Upper lobe of right lung (tissue), 1 donor: Measurements from ENCODE around the gene COMMD8. TPM values are rescaled to one million over a fixed set of nuclear protein-coding genes. Genes with fewer than 3 reads are reported as not detected.

Experiments used
- ATAC-seq: fragments of 200-7000 bp; cut with Tn5 transposase; one replicate; pipeline ENCODE4 v1.9.1; 2020; ENCODE audit warnings: mild to moderate bottlenecking, moderate library complexity
- DNase-seq: peaks from one replicate; pipeline ENCODE4 v3.0.0-alpha.2; 2020
- H3K27ac ChIP-seq: fragments of 200-600 bp; one replicate; pipeline ENCODE4 v1.8.0; 2022
- H3K27me3 ChIP-seq: fragments of 200-600 bp; one replicate; pipeline ENCODE4 v1.8.0; 2022; ENCODE audit warnings: mild to moderate bottlenecking
- H3K36me3 ChIP-seq: fragments of 200-600 bp; one replicate; pipeline ENCODE4 v1.8.0; 2022
- H3K4me1 ChIP-seq: fragments of 200-600 bp; one replicate; pipeline ENCODE4 v1.8.0; 2022
- H3K4me3 ChIP-seq: fragments of 200-600 bp; one replicate; pipeline ENCODE4 v1.8.0; 2022; ENCODE audit warnings: mild to moderate bottlenecking
- H3K9me3 ChIP-seq: fragments of 200-600 bp; one replicate; pipeline ENCODE4 v1.8.0; 2022
- intact Hi-C: fragments of 100-400 bp; cut with DNase I; formaldehyde crosslinking; loops from one replicate; pipeline ENCODE4 v1.11.0; 2022
- total RNA-seq: library from RNA; stranded (reverse); fragmentation: NEBNext Ultra II Directional; extraction: Animal tissue kit (Norgen Biotek cat#: 25700); gene quantifications from one replicate; pipeline ENCODE4 v1.2.1, GENCODE V29; 2021
- TF ChIP-seq, protein P1 (sequence below): fragments of 200-600 bp; IDR thresholded peaks from one replicate; pipeline ENCODE4 v1.8.0; 2022; ENCODE audit warnings: antibody characterized with exemption
- donor health status: DM: no; HTN: yes; CAD: no; lungs with severe emphysema.

Gene COMMD8
- total RNA-seq, 1 donor from 2014 or later, result 14.2 TPM

DNA sequence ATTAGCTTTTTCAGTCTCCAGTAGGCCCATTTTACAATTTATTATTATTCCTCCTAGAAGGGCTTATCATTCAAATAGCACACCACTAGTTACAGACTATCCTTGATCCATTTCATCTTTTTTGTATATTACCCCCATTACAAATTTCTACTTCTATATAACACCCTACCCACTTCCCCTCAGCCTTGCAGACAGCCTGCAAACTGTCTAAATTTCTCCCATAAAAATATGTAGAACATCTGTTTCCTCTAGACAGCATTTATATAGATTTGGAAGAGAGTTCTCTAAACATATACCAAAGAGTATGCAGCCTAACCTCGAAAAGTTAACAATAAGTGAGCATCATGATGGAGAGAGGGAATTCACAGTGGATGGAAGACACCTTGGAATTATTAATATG is 30.8 kb downstream of the COMMD8 start:
- intact Hi-C loops, result no loop called here

DNA sequence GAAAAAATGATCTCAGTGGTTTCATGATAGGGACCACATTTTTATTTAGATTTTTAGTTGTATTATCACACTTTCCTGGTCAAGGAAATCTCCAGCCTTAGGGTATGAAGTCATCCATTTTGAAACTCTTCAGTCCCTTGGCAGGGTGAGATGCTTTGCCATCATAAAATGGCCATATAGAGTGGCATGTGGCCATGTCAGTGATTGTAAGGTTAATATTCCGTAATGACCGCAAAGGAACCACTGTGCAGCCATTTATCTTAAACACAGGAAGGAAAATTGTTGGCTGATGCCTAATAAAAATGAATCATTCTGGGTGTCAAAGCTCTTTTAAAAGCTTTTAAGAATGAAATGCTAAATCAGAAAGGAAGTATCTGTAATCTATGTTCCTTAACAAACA is 35.6 kb downstream of the COMMD8 start:
- Histone ChIP-seq H3K4me1 (no peaks in the 10 kb centered on the region), H3K27me3 (no peaks in the 10 kb centered on the region), H3K27ac (no peak overlapping the region), H3K36me3 (no peaks in the 10 kb centered on the region), H3K9me3 (no peaks in the 10 kb centered on the region), H3K4me3 (no peak overlapping the region)
- intact Hi-C loops, result no loop called here
- TF ChIP-seq, protein P1, sequence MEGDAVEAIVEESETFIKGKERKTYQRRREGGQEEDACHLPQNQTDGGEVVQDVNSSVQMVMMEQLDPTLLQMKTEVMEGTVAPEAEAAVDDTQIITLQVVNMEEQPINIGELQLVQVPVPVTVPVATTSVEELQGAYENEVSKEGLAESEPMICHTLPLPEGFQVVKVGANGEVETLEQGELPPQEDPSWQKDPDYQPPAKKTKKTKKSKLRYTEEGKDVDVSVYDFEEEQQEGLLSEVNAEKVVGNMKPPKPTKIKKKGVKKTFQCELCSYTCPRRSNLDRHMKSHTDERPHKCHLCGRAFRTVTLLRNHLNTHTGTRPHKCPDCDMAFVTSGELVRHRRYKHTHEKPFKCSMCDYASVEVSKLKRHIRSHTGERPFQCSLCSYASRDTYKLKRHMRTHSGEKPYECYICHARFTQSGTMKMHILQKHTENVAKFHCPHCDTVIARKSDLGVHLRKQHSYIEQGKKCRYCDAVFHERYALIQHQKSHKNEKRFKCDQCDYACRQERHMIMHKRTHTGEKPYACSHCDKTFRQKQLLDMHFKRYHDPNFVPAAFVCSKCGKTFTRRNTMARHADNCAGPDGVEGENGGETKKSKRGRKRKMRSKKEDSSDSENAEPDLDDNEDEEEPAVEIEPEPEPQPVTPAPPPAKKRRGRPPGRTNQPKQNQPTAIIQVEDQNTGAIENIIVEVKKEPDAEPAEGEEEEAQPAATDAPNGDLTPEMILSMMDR, result no peak
- no peak for ATAC-seq
- DNase-seq, result no peak

More for the DNA sequence above, 30.8 kb downstream of the COMMD8 start:
- Histone ChIP-seq H3K4me3 (no peak overlapping the region), H3K27me3 (no peaks in the 10 kb centered on the region), H3K27ac (no peak overlapping the region), H3K4me1 (no peaks in the 10 kb centered on the region), H3K36me3 (no peaks in the 10 kb centered on the region), H3K9me3 (no peaks in the 10 kb centered on the region)
- TF ChIP-seq, protein P1, result no peak
- DNase-seq, result no peak
- ATAC-seq, result no peak

DNA sequence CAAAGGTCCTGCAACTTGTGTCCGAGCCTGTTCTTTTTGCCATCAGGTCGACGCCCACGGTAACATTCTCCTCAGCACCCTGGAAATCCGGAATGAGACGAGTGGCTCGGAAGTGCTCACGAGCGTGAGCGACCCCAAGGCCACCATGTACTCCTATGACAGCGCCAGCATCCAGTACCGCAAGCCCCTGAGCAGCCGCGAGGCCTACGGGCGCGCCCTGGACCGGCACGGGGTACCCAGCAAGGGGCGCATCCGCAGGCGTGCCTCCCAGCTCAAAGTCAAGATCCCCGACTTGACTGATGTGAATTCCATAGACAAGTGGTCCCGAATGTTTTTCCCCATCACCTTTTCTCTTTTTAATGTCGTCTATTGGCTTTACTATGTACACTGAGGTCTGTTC is 37.9 kb downstream of the COMMD8 start:
- H3K36me3 ChIP-seq, result no peaks in the 10 kb centered on the region
- intact Hi-C loops, result no loop called here
- TF ChIP-seq, protein P1, result no peak
- H3K9me3 ChIP-seq, result no peaks in the 10 kb centered on the region
- H3K27ac ChIP-seq, result no peak overlapping the region
- H3K4me1 ChIP-seq, result no peaks in the 10 kb centered on the region
- no peaks in the 10 kb centered on the region for H3K27me3 ChIP-seq
- ATAC-seq (no peak), DNase-seq (no peak)
- no peak overlapping the region for H3K4me3 ChIP-seq

DNA sequence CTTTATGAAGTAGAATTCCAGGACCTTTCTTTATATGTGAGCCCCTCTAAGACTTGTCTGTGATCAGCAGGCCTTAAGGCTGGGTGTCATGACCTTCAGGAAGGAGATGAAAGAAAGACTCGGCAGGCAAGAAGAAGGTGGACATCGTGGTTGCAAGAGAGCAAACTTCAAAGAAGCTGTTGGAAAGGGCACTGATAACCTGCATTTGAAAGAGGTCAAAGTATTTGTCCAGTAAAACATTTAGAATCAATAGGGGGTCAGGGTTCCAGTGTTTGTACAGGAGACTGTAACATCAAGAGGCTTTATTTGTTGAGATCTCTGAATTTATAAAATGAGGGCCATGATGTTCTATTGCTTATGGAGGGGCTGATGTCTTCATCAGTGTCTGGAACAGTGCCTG is 44.2 kb downstream of the COMMD8 start:
- TF ChIP-seq, protein P1, result no peak
- no peaks in the 10 kb centered on the region for H3K27me3 ChIP-seq
- no peaks in the 10 kb centered on the region for H3K36me3 ChIP-seq
- no peaks in the 10 kb centered on the region for H3K9me3 ChIP-seq
- H3K27ac ChIP-seq, result no peak overlapping the region
- no peak for ATAC-seq
- no peaks in the 10 kb centered on the region for H3K4me1 ChIP-seq
- DNase-seq, result no peak
- intact Hi-C loops, result no loop called here
- H3K4me3 ChIP-seq, result no peak overlapping the region

DNA sequence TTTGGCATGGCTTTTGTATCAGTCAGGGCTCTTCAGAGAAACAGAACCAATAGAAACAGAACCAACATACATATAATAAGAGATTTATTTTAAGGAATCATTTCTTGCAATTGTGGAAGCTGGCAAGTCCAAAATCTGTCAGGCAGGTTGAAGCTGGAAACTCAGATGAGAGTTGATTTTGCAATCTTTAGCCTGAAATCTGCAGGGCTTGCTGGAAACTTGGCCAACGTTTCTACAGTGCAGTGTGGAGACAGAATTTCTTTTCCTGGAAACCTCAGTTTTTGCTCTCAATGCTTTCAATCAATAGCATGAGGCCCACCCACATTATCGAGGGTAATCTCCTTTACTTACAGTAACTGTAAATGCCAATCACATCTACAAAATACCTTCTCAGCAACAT is 45.4 kb downstream of the COMMD8 start:
- Histone ChIP-seq H3K27me3 (no peaks in the 10 kb centered on the region), H3K4me1 (no peaks in the 10 kb centered on the region), H3K9me3 (no peaks in the 10 kb centered on the region), H3K36me3 (no peaks in the 10 kb centered on the region), H3K27ac (no peak overlapping the region), H3K4me3 (no peak overlapping the region)
- ATAC-seq, result no peak
- TF ChIP-seq, protein P1, result no peak
- intact Hi-C loops, result no loop called here
- DNase-seq, result no peak

DNA sequence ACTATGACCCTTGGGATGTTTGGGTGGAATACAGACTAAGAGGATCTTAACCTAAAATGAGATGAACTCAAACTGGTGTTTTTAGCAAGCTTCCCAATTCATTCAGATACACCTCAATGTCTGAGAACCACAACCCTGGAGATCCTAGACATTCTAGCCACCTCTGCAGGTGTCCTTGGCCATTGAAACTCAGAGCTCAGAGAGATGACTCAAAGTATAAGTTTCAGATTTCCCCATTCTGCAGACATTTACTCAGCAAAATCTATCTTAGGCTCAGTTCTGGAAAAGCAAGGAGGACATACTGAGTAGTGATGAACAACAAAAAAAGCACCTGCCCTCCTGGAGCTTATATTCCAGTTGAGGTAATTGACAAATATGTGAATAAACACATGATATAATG is 47.8 kb downstream of the COMMD8 start:
- no peak overlapping the region for H3K4me3 ChIP-seq
- DNase-seq (no peak), ATAC-seq (no peak)
- no peaks in the 10 kb centered on the region for H3K27me3 ChIP-seq
- H3K9me3 ChIP-seq, result no peaks in the 10 kb centered on the region
- TF ChIP-seq, protein P1, result no peak
- H3K4me1 ChIP-seq, result no peaks in the 10 kb centered on the region
- H3K36me3 ChIP-seq, result no peaks in the 10 kb centered on the region
- H3K27ac ChIP-seq, result no peak overlapping the region
- intact Hi-C loops, result no loop called here
